ENCODE data around the gene VTN.
"Not testable (repeated sequence)": the region's sequence is repeated elsewhere in the genome, so short reads cannot be mapped to it uniquely, and the experiment has no call there.

The VTN gene

GRCh38 chr17:28342313-28342712 lies 27.8 kb downstream of the VTN start:
- 97% methylated on average over 14 of the region's 14 CpGs for WGBS, 2 experiments (ENCODE audit: insufficient coverage in 2 of 2)
- H3K4me1 ChIP-seq (ENCODE audit: control insufficient read depth, insufficient read depth, low read length, poor library complexity, severe bottlenecking), result peaks cover 44% of the 10 kb centered on the region
- no peaks in the 10 kb centered on the region for H3K9me3 ChIP-seq (ENCODE audit: control insufficient read depth, low read length)
- H3K27ac ChIP-seq (ENCODE audit: low read depth, low read length, severe bottlenecking), result no peak overlapping the region
- H3K4me3 ChIP-seq (ENCODE audit: extremely low read depth, insufficient read depth, low read length, poor library complexity, severe bottlenecking), result no peak overlapping the region
- peaks cover 95% of the 10 kb centered on the region for H3K36me3 ChIP-seq (ENCODE audit: control insufficient read depth, insufficient read depth, low read length)

- H3K36me3 ChIP-seq (ENCODE audit: control insufficient read depth, insufficient read depth, low read length), result peaks cover 94% of the 10 kb centered on the region
- WGBS, 2 experiments (ENCODE audit: insufficient coverage in 2 of 2), result 93 to 98% methylated on average over 9 to 11 of the region's 11 CpGs
- H3K27ac ChIP-seq (ENCODE audit: low read depth, low read length, severe bottlenecking), result no peak overlapping the region
Measured at GRCh38 chr17:28341516-28341915, 28.6 kb downstream of the VTN start.

GRCh38 chr17:28340374-28340773 lies 29.7 kb downstream of the VTN start:
- no peaks in the 10 kb centered on the region for H3K9me3 ChIP-seq (ENCODE audit: control insufficient read depth, low read length)

More at GRCh38 chr17:28341516-28341915, 28.6 kb downstream of the VTN start:
- H3K9me3 ChIP-seq (ENCODE audit: control insufficient read depth, low read length), result no peaks in the 10 kb centered on the region
- H3K4me3 ChIP-seq (ENCODE audit: extremely low read depth, insufficient read depth, low read length, poor library complexity, severe bottlenecking), result no peak overlapping the region
- H3K4me1 ChIP-seq (ENCODE audit: control insufficient read depth, insufficient read depth, low read length, poor library complexity, severe bottlenecking), result peaks cover 42% of the 10 kb centered on the region

GRCh38 chr17:28339431-28339830 lies 30.7 kb downstream of the VTN start:
- 97 to 100% methylated on average over 9 to 15 of the region's 15 CpGs for WGBS, 2 experiments (ENCODE audit: insufficient coverage in 2 of 2)

More at GRCh38 chr17:28340374-28340773, 29.7 kb downstream of the VTN start:
- Histone ChIP-seq H3K36me3 (ENCODE audit: control insufficient read depth, insufficient read depth, low read length) (peaks cover 83% of the 10 kb centered on the region), H3K27ac (ENCODE audit: low read depth, low read length, severe bottlenecking) (no peak overlapping the region), H3K4me3 (ENCODE audit: extremely low read depth, insufficient read depth, low read length, poor library complexity, severe bottlenecking) (no peak overlapping the region), H3K4me1 (ENCODE audit: control insufficient read depth, insufficient read depth, low read length, poor library complexity, severe bottlenecking) (peaks cover 33% of the 10 kb centered on the region)
- 97 to 100% methylated on average over 4 of the region's 6 CpGs for WGBS, 2 experiments (ENCODE audit: insufficient coverage in 2 of 2)

GRCh38 chr17:28338769-28339212 lies 31.3 kb downstream of the VTN start:
- H3K4me3 ChIP-seq (ENCODE audit: extremely low read depth, insufficient read depth, low read length, poor library complexity, severe bottlenecking); H3K9me3 ChIP-seq (ENCODE audit: control insufficient read depth, low read length): not testable (repeated sequence)
- H3K27ac ChIP-seq (ENCODE audit: low read depth, low read length, severe bottlenecking), result peak overlapping the region; percentile 73
- peaks cover 67% of the 10 kb centered on the region for H3K36me3 ChIP-seq (ENCODE audit: control insufficient read depth, insufficient read depth, low read length)
- peaks cover 27% of the 10 kb centered on the region for H3K4me1 ChIP-seq (ENCODE audit: control insufficient read depth, insufficient read depth, low read length, poor library complexity, severe bottlenecking)
- WGBS, 2 experiments (ENCODE audit: insufficient coverage in 2 of 2), result 82 to 93% methylated on average over 4 to 7 of the region's 8 CpGs

More at GRCh38 chr17:28339431-28339830, 30.7 kb downstream of the VTN start:
- Histone ChIP-seq H3K4me1 (ENCODE audit: control insufficient read depth, insufficient read depth, low read length, poor library complexity, severe bottlenecking) (peaks cover 25% of the 10 kb centered on the region), H3K9me3 (ENCODE audit: control insufficient read depth, low read length) (no peaks in the 10 kb centered on the region), H3K4me3 (ENCODE audit: extremely low read depth, insufficient read depth, low read length, poor library complexity, severe bottlenecking) (no peak overlapping the region), H3K27ac (ENCODE audit: low read depth, low read length, severe bottlenecking) (no peak overlapping the region), H3K36me3 (ENCODE audit: control insufficient read depth, insufficient read depth, low read length) (peaks cover 74% of the 10 kb centered on the region)

GRCh38 chr17:28338056-28338768 lies 31.9 kb downstream of the VTN start:
- 78 to 80% methylated on average over 2 to 3 of the region's 5 CpGs for WGBS, 2 experiments (ENCODE audit: insufficient coverage in 2 of 2)
- Histone ChIP-seq H3K4me3 (ENCODE audit: extremely low read depth, insufficient read depth, low read length, poor library complexity, severe bottlenecking) (peak overlapping the region; percentile 14), H3K36me3 (ENCODE audit: control insufficient read depth, insufficient read depth, low read length) (peaks cover 63% of the 10 kb centered on the region), H3K4me1 (ENCODE audit: control insufficient read depth, insufficient read depth, low read length, poor library complexity, severe bottlenecking) (peaks cover 27% of the 10 kb centered on the region), H3K9me3 (ENCODE audit: control insufficient read depth, low read length) (no peaks in the 10 kb centered on the region), H3K27ac (ENCODE audit: low read depth, low read length, severe bottlenecking) (peak overlapping the region; percentile 73)

GRCh38 chr17:28335959-28336871 lies 33.9 kb downstream of the VTN start:
- H3K9me3 ChIP-seq (ENCODE audit: control insufficient read depth, low read length), result no peaks in the 10 kb centered on the region
- peak overlapping the region; percentile 90 for H3K4me3 ChIP-seq (ENCODE audit: extremely low read depth, insufficient read depth, low read length, poor library complexity, severe bottlenecking)
- WGBS, 2 experiments (ENCODE audit: insufficient coverage in 2 of 2), result 3 to 4% methylated on average over 19 to 28 of the region's 29 CpGs
- H3K4me1 ChIP-seq (ENCODE audit: control insufficient read depth, insufficient read depth, low read length, poor library complexity, severe bottlenecking), result peaks cover 27% of the 10 kb centered on the region
- peak overlapping the region; percentile 97 for H3K27ac ChIP-seq (ENCODE audit: low read depth, low read length, severe bottlenecking)
- H3K36me3 ChIP-seq (ENCODE audit: control insufficient read depth, insufficient read depth, low read length), result peaks cover 44% of the 10 kb centered on the region

- H3K27ac ChIP-seq (ENCODE audit: low read depth, low read length, severe bottlenecking), result peak within 1 kb of the TSS; percentile 97
- peaks cover 43% of the 10 kb centered on the region for H3K36me3 ChIP-seq (ENCODE audit: control insufficient read depth, insufficient read depth, low read length)
- H3K9me3 ChIP-seq (ENCODE audit: control insufficient read depth, low read length), result no peaks in the 10 kb centered on the region
- 0 to 1% methylated on average over 41 to 55 of the region's 62 CpGs for WGBS, 2 experiments (ENCODE audit: insufficient coverage in 2 of 2)
- H3K4me1 ChIP-seq (ENCODE audit: control insufficient read depth, insufficient read depth, low read length, poor library complexity, severe bottlenecking), result peaks cover 27% of the 10 kb centered on the region
- peak within 1 kb of the TSS; percentile 90 for H3K4me3 ChIP-seq (ENCODE audit: extremely low read depth, insufficient read depth, low read length, poor library complexity, severe bottlenecking)
Measured at GRCh38 chr17:28335201-28335958, 34.7 kb downstream of the VTN start, which contains the start of the genes IFT20 and TNFAIP1. Gene IFT20, minus strand, starts transcription at chr17:28335472. Its CDS starts 3,487 bp downstream, at chr17:28331985. Gene TNFAIP1, plus strand, starts transcription at chr17:28335761. Its CDS starts 3,761 bp downstream, at chr17:28339522.

GRCh38 chr17:28334666-28335200 lies 35.4 kb downstream of the VTN start:
- 20% methylated on average over 16 of the region's 18 CpGs for WGBS, 2 experiments (ENCODE audit: insufficient coverage in 2 of 2)
- Histone ChIP-seq H3K27ac (ENCODE audit: low read depth, low read length, severe bottlenecking) (peak overlapping the region; percentile 96), H3K4me3 (ENCODE audit: extremely low read depth, insufficient read depth, low read length, poor library complexity, severe bottlenecking) (peak overlapping the region; percentile 90), H3K9me3 (ENCODE audit: control insufficient read depth, low read length) (no peaks in the 10 kb centered on the region), H3K36me3 (ENCODE audit: control insufficient read depth, insufficient read depth, low read length) (peaks cover 42% of the 10 kb centered on the region), H3K4me1 (ENCODE audit: control insufficient read depth, insufficient read depth, low read length, poor library complexity, severe bottlenecking) (peaks cover 27% of the 10 kb centered on the region)

- Histone ChIP-seq H3K27ac (ENCODE audit: low read depth, low read length, severe bottlenecking) (peak overlapping the region; percentile 96), H3K36me3 (ENCODE audit: control insufficient read depth, insufficient read depth, low read length) (peaks cover 40% of the 10 kb centered on the region), H3K9me3 (ENCODE audit: control insufficient read depth, low read length) (no peaks in the 10 kb centered on the region), H3K4me3 (ENCODE audit: extremely low read depth, insufficient read depth, low read length, poor library complexity, severe bottlenecking) (peak overlapping the region; percentile 90), H3K4me1 (ENCODE audit: control insufficient read depth, insufficient read depth, low read length, poor library complexity, severe bottlenecking) (peaks cover 27% of the 10 kb centered on the region)
- whole genome bisulfite sequencing, 2 experiments (ENCODE audit: insufficient coverage in 2 of 2), result 83 to 85% methylated on average over 6 of the region's 6 CpGs
Measured at GRCh38 chr17:28334171-28334570, 35.9 kb downstream of the VTN start.
